ENCODE data around the gene DOCK11.

GRCh38 chrX:118480172-118480571 lies 15.4 kb upstream of the DOCK11 start:
- no peak for TF ChIP-seq MAX (IDR thresholded peaks at IDR 0.05; ENCODE audit: low read depth)
- no peak for TF ChIP-seq REST (IDR thresholded peaks at IDR 0.05; ENCODE audit: low read depth, low read length)
- no peak for TF ChIP-seq CTCF (IDR thresholded peaks at IDR 0.05)
- no peak for TF ChIP-seq RFX5 (IDR thresholded peaks at IDR 0.05; ENCODE audit: low read length)
- TF ChIP-seq TEAD4 (IDR thresholded peaks at IDR 0.05; ENCODE audit: borderline replicate concordance, insufficient read depth) = no peak
- no peak for TF ChIP-seq TAF1 (IDR thresholded peaks at IDR 0.05; ENCODE audit: borderline replicate concordance, low read depth, low read length)
- no peak for TF ChIP-seq POLR2AphosphoS5 (IDR thresholded peaks at IDR 0.05; ENCODE audit: low read depth, low read length)
- no peak for TF ChIP-seq EP300 (IDR thresholded peaks at IDR 0.05; ENCODE audit: borderline replicate concordance in 1 of 2, low read depth in 1 of 2, low read length in 1 of 2)
- TF ChIP-seq NRF1 (IDR thresholded peaks at IDR 0.05; ENCODE audit: low read depth, low read length) = no peak
